ENCODE measurements around the gene PLEKHA3. TPM values are rescaled to one million over a fixed set of nuclear protein-coding genes. Genes with fewer than 3 reads are reported as not detected.
A peak's percentile ranks its signal among the peaks of the same experiment; 100 is the strongest.

PLEKHA3 gene
- total and polyA plus RNA-seq, 9 of the 15 experiments (the other 6 are each of a cell fraction or from before 2014, with no cell fraction given): 2.3 to 23.4 (median 10.5) TPM

- TF ChIP-seq MITF (IDR thresholded peaks at IDR 0.05): no peak
- no peak for TF ChIP-seq ZBTB2 (IDR thresholded peaks at IDR 0.05)
- no peak for TF ChIP-seq NFIC (IDR thresholded peaks at IDR 0.05)
- no peak for TF ChIP-seq SRSF9 (IDR thresholded peaks at IDR 0.05; ENCODE audit: borderline replicate concordance, low read depth, low read length)
- peak in 1 of 2 experiments; percentile 38 for TF ChIP-seq E2F6 (IDR thresholded peaks at IDR 0.05; ENCODE audit: borderline replicate concordance in 1 of 2, extremely low read depth in 1 of 2, insufficient read depth in 1 of 2, insufficient read length in 1 of 2, low read depth in 1 of 2, low read length in 1 of 2, poor library complexity in 1 of 2, severe bottlenecking in 1 of 2)
- no peak for TF ChIP-seq CTBP1 (IDR thresholded peaks at IDR 0.05; ENCODE audit: borderline replicate concordance)
- no peak for TF ChIP-seq TCFL5 (CRISPR knock-in tag; conservative IDR thresholded peaks at IDR 0.05)
- no peak for TF ChIP-seq STAT5B (CRISPR knock-in tag; IDR thresholded peaks at IDR 0.05)
- TF ChIP-seq MTA1 (IDR thresholded peaks at IDR 0.05; ENCODE audit: borderline replicate concordance): no peak
- no peak for TF ChIP-seq GTF2F1 (IDR thresholded peaks at IDR 0.05; ENCODE audit: low read depth, low read length)
- no peak for TF ChIP-seq ZNF239 (CRISPR knock-in tag; IDR thresholded peaks at IDR 0.05)
- no peak for TF ChIP-seq MECOM (CRISPR knock-in tag; IDR thresholded peaks at IDR 0.05)
- no peak for TF ChIP-seq AFF4 (CRISPR knock-in tag; IDR thresholded peaks at IDR 0.05)
- TF ChIP-seq POLR2G (IDR thresholded peaks at IDR 0.05; ENCODE audit: low read depth, low read length): no peak
- no peak for TF ChIP-seq AFF1 (IDR thresholded peaks at IDR 0.05; ENCODE audit: low read depth in 1 of 2, partially characterized antibody in 2 of 2)
Observed at GRCh38 chr2:178491612-178492011, 11.4 kb downstream of the PLEKHA3 start (continued).
